ENCODE measurements around the gene CORO6. TPM values are rescaled to one million over a fixed set of nuclear protein-coding genes. Genes with fewer than 3 reads are reported as not detected.

Gene CORO6
- total RNA-seq, 4 donors from 2014 or later = 34.5 to 139 (median 83.1) TPM

DNA sequence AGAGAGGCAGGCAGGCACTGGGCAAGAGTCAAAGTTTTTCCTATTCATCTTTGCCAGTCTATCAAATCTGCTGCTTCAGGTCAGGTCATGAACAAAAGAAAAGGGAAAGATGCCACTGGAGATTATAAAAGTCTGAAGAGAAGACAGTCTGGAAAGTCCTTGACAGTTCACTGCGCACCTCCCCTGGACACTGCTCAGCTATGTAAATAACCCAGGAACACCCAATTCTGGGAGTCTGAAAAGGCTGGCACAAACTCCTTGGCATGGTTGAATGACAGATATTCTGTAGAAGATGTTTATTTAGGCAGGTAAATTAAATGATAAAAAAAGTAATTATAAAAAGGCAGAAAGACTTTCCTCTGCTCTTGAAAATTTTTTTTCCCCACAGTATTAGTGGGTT is 5.2 kb upstream of the CORO6 start:
- Histone ChIP-seq H3K9me3 (no peaks in the 10 kb centered on the region), H3K4me3 (no peak overlapping the region), H3K36me3 (peaks cover 0 to 30% (median 4%) of the 10 kb centered on the region in 3 donors), H3K27ac (no peak overlapping the region), H3K4me1 (peaks cover 0 to 43% (median 11%) of the 10 kb centered on the region in 4 donors), H3K27me3 (no peaks in the 10 kb centered on the region)
- no peak for TF ChIP-seq POLR2A (IDR thresholded peaks at IDR 0.05)
- no peak for TF ChIP-seq EP300 (IDR thresholded peaks at IDR 0.05)
- TF ChIP-seq, protein P1, sequence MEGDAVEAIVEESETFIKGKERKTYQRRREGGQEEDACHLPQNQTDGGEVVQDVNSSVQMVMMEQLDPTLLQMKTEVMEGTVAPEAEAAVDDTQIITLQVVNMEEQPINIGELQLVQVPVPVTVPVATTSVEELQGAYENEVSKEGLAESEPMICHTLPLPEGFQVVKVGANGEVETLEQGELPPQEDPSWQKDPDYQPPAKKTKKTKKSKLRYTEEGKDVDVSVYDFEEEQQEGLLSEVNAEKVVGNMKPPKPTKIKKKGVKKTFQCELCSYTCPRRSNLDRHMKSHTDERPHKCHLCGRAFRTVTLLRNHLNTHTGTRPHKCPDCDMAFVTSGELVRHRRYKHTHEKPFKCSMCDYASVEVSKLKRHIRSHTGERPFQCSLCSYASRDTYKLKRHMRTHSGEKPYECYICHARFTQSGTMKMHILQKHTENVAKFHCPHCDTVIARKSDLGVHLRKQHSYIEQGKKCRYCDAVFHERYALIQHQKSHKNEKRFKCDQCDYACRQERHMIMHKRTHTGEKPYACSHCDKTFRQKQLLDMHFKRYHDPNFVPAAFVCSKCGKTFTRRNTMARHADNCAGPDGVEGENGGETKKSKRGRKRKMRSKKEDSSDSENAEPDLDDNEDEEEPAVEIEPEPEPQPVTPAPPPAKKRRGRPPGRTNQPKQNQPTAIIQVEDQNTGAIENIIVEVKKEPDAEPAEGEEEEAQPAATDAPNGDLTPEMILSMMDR (IDR thresholded peaks at IDR 0.05) = no peak
- DNase-seq (ENCODE audit: low spot score in 2 of 2) = no peak
- WGBS, 2 donors = 90 to 95% methylated on average over 1 of the region's 1 CpG

DNA sequence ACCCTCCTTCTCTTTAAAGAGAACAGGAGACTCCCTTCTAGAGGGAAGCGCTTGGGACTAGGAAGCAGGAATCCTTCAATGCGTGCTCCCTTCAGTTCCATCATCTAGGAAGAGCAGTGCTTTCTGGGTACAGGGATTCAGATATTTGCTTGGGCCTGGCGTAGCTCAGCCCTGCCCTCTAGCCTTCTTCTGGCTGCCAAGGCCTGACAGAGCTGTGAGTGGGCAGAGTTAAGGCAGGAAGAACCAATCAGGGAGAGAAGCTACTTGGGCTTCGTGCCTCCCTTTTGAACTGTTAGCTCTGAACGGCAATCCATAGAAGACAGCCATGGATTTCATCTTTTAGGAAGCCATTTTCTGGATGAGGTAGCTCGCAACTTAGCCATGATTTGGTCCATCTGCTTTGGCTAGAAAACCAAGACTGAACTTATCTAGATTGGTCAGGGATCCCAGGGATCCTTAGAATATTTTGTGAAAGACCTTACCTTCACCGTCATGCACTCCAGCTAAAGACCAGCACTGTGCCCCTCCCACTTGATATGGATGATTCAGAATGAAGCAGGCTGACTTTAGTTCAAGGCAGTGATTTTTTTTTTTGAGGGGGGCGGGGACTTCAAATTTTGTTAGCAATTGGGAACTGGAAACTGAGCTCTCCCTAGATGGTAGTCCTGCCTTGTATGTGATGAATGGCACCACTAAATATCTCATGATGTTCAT is 2.5 kb upstream of the CORO6 start:
- H3K4me3 ChIP-seq = no peak overlapping the region
- peaks cover 0 to 48% (median 16%) of the 10 kb centered on the region in 4 donors for H3K4me1 ChIP-seq
- WGBS, 2 donors = 59 to 72% methylated on average over 8 of the region's 8 CpGs
- peak overlapping the region in 1 of 4 donors; percentile 11 for H3K27ac ChIP-seq
- H3K9me3 ChIP-seq = no peaks in the 10 kb centered on the region
- no peak for TF ChIP-seq POLR2A (IDR thresholded peaks at IDR 0.05)
- TF ChIP-seq, protein P1 (IDR thresholded peaks at IDR 0.05) = no peak
- peak in 1 of 2 donors; percentile 15 for TF ChIP-seq EP300 (IDR thresholded peaks at IDR 0.05)
- no peak for DNase-seq (ENCODE audit: low spot score in 2 of 2)
- H3K27me3 ChIP-seq = no peaks in the 10 kb centered on the region
- peaks cover 0 to 6% (median 0%) of the 10 kb centered on the region in 3 donors for H3K36me3 ChIP-seq

DNA sequence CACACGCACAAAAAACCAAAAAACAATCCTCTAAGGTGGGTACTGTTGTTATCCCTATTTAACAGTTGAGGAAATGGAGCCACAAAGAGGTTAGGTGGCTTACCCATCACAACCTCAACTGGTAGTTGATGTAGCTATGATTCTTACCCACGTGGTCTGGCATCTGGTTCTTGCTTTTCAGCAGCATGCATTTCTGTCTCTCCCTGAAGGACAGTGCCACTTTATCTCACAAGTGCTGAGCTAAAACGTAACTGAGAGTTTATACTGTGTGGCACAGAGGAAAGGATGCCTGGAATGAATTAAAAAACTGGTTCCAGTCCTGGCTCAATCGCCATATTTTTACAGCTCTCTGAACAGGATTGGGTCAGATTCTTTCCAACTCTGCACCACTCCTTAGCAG is 1.9 kb upstream of the CORO6 start:
- Histone ChIP-seq H3K4me1 (peaks cover 0 to 42% (median 14%) of the 10 kb centered on the region in 4 donors), H3K4me3 (no peak overlapping the region), H3K27me3 (no peaks in the 10 kb centered on the region), H3K27ac (peak overlapping the region in 1 of 4 donors; percentile 11), H3K9me3 (no peaks in the 10 kb centered on the region), H3K36me3 (peaks cover 0 to 6% (median 0%) of the 10 kb centered on the region in 3 donors)
- DNase-seq (ENCODE audit: low spot score in 2 of 2) = no peak
- WGBS, 2 donors = 74 to 82% methylated on average over 4 of the region's 4 CpGs
- no peak for TF ChIP-seq EP300 (IDR thresholded peaks at IDR 0.05)
- no peak for TF ChIP-seq POLR2A (IDR thresholded peaks at IDR 0.05)
- TF ChIP-seq, protein P1 (IDR thresholded peaks at IDR 0.05) = no peak

DNA sequence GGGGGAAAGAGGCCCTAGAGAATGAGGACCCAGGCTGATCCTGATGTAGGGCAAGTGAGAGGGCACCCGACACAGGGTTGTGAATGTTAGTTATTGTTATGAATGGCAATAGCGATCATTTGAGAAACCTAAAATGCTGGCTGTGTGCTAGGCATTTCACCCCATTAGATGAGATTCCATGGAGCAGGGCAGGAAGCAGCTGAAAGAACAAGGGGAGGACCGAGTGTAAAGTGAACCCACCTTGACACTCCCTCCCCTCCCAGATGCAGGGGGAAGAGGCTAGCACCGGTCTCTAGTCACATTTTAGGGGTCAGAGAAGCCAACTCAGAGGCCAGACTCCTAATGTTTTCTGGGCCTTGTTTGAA is 553 bp upstream of the CORO6 start:
- TF ChIP-seq, protein P1 (IDR thresholded peaks at IDR 0.05) = no peak
- TF ChIP-seq EP300 (IDR thresholded peaks at IDR 0.05) = no peak
- TF ChIP-seq POLR2A (IDR thresholded peaks at IDR 0.05) = no peak
- peak overlapping the region in 3 of 4 donors; percentile 50 to 77 (median 54) for H3K4me3 ChIP-seq
- H3K27me3 ChIP-seq = no peaks in the 10 kb centered on the region
- DNase-seq (ENCODE audit: low spot score in 2 of 2) = no peak
- peak overlapping the region in 1 of 4 donors; percentile 81 for H3K27ac ChIP-seq
- 46 to 47% methylated on average over 4 of the region's 4 CpGs for WGBS, 2 donors
- H3K4me1 ChIP-seq = peaks cover 0 to 44% (median 18%) of the 10 kb centered on the region in 4 donors
- H3K36me3 ChIP-seq = no peaks in the 10 kb centered on the region
- no peaks in the 10 kb centered on the region for H3K9me3 ChIP-seq

DNA sequence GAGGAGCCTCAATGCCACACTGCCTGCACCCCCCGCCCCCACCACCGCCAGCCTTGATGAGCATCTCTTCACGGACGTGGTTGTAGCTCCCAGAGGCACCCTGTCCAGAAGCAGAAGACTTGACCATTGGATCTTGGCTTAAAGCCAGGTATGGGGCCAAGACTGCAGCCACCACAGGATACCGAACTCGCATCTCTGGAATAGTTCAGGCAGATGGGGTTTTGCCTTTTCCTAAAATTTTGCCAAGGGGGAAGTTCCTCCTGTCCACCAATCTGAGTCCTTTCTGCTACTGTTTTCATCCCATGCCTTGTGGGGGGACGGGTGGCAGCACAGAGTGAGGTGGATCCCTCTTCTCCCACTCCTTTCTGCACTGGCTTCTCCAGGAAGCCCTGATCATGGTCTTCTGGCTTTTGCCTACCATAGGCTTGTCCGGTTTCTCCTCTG is 939 bp downstream of the CORO6 start:
- Histone ChIP-seq H3K9me3 (no peaks in the 10 kb centered on the region), H3K4me3 (peak overlapping the region; percentile 50 to 80 (median 66)), H3K4me1 (peaks cover 0 to 59% (median 32%) of the 10 kb centered on the region in 4 donors), H3K27me3 (peaks cover 0 to 5% of the 10 kb centered on the region in 2 donors), H3K36me3 (no peaks in the 10 kb centered on the region), H3K27ac (peak overlapping the region; percentile 24 to 81 (median 36))
- no peak for TF ChIP-seq EP300 (IDR thresholded peaks at IDR 0.05)
- TF ChIP-seq, protein P1 (IDR thresholded peaks at IDR 0.05) = no peak
- TF ChIP-seq POLR2A (IDR thresholded peaks at IDR 0.05) = no peak
- no peak for DNase-seq (ENCODE audit: low spot score in 2 of 2)
- WGBS, 2 donors = 50 to 71% methylated on average over 7 to 8 of the region's 8 CpGs
